Erythroblast (primary cell): ENCODE measurements around the gene HS6ST2.
"Not testable (repeated sequence)": the region's sequence is repeated elsewhere in the genome, so short reads cannot be mapped to it uniquely, and the experiment has no call there.

Source experiments
- DNase-seq, 2 experiments: peaks; one replicate each; lab custom pipeline; 2025; lab: John Stamatoyannopoulos, UW
- GATA1 ChIP-seq: IDR thresholded peaks from 2 replicates; pipeline ENCODE4 v1.6.1; 2011; ENCODE audit warnings: low read depth, mild to moderate bottlenecking, control low read depth, low read length, moderate library complexity
- POLR2A ChIP-seq: IDR thresholded peaks from 2 replicates; pipeline ENCODE4 v1.6.1; 2011; ENCODE audit warnings: mild to moderate bottlenecking, low read length

HS6ST2 gene

GRCh38 chrX:132958091-132958703, at the start of gene HS6ST2:
HS6ST2 (minus strand) TSS chrX:132958629.
- no peak for DNase-seq
- TF ChIP-seq POLR2A: no peak
- TF ChIP-seq GATA1: no peak

GRCh38 chrX:133007458-133007857, 49.0 kb upstream of the HS6ST2 start:
- no peak for DNase-seq
- no peak for TF ChIP-seq POLR2A
- no peak for TF ChIP-seq GATA1

GRCh38 chrX:133005616-133006015, 47.2 kb upstream of the HS6ST2 start:
- TF ChIP-seq GATA1 (no peak), POLR2A (no peak)
- DNase-seq: no peak

DNA sequence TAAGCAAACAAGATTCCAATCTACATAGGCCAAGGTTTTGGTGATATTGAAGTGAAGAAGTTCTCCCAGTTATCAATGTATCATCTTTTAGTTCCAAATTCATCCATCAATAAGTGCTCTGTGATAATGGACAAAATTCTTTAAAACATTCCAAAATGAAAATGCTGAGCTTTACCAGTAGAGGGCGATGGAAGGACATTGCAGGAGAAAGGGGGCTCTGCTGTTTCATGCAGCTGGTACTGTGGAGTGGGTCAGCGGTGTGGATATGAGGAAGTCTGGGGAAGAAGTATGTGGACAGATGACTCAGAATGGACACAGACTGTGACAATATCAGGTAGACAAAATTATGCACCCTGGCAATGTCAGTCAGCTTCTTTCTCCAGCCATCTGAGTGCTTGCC, 46.6 kb upstream of the HS6ST2 start:
- DNase-seq: peak; percentile 0 to 5
- TF ChIP-seq POLR2A (no peak), GATA1 (no peak)

DNA sequence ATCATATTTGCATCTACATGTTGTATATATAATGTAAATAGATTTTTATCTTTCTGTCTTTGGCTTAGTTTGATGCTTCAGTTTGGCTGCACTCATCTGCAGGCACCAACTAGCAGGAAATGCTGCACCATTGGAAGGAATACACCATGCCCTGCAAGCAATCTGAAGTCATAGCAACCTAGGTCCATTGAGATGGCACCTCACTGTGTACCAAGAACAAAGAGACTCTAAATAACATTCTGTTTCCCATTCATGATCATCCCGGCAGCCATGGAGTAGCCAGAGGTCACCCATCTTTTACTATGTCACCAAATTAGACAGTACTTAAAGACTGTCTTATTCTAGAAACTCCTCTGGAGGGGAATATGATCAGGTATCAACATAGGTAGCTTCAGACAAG, 40.8 kb upstream of the HS6ST2 start:
- no peak for TF ChIP-seq GATA1
- TF ChIP-seq POLR2A: no peak
- DNase-seq: no peak

- DNase-seq: no peak
- TF ChIP-seq POLR2A (no peak), GATA1 (no peak)
Observed at GRCh38 chrX:132990835-132991234, 32.4 kb upstream of the HS6ST2 start.

- no peak for TF ChIP-seq POLR2A
- no peak for DNase-seq
Observed at GRCh38 chrX:132986556-132986955, 28.1 kb upstream of the HS6ST2 start.

- TF ChIP-seq GATA1: no peak
- no peak for TF ChIP-seq POLR2A
- DNase-seq: no peak
Observed at GRCh38 chrX:132984058-132984650, 25.7 kb upstream of the HS6ST2 start.

GRCh38 chrX:132983496-132983895, 25.1 kb upstream of the HS6ST2 start:
- no peak for TF ChIP-seq GATA1
- DNase-seq: no peak

DNA sequence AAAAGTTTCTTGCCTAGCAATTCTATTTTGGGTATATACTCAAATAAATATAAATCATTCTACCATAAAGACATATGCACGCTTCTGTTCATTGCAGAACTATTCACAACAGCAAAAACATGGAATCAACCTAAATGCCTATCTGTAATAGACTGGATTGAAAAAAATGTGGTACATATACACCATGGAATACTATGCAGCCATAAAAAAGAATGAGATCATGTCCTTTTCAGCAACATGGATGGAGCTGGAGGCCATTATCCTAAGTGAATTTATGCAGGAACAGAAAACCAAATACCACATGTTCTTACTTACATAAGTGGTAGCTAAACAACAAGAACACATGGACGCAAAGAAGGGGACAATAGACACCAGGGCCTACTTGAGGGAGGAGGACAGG, 21.6 kb upstream of the HS6ST2 start:
- not testable (repeated sequence) for DNase-seq

DNA sequence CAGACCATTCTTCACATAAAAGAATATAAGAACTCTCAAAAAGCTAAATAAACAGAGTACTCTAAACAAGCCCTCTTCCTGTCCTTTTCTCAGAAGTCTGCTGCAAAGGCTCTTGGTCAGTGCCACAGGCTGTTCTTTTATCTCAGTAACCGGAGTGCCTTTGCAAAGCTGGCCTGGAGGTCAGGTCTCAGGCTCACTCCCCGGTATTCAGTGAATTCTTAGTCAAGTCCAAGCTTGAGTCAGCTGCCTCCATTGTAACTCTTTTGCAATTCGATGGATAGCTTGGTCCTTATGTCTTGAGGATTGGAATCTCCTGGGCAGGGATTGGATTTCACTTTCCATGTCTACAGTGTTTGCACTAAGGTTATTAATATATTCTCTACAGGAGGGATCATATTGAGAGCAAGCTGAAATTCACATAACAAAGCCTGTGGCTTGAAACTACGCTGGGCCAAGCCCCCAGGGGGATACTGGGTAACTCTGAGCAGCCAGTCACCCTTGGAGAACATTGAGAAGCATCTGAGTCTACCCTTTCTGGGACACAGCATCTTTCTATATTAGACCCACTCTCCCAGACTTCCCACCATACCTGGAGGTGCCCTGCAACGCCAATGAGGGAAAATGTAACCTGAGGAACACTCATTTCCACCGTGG, 10.0 kb upstream of the HS6ST2 start:
- DNase-seq: no peak
- TF ChIP-seq GATA1 (no peak), POLR2A (no peak)

GRCh38 chrX:132967049-132967448, 8.6 kb upstream of the HS6ST2 start:
- TF ChIP-seq GATA1 (no peak), POLR2A (no peak)

GRCh38 chrX:132965461-132965860, 7.0 kb upstream of the HS6ST2 start:
- no peak for DNase-seq
- TF ChIP-seq POLR2A (no peak), GATA1 (no peak)

More at GRCh38 chrX:132967049-132967448, 8.6 kb upstream of the HS6ST2 start:
- DNase-seq: no peak

GRCh38 chrX:132961511-132961910, 3.1 kb upstream of the HS6ST2 start:
- TF ChIP-seq GATA1 (no peak), POLR2A (no peak)
- DNase-seq: no peak
